Memory B cell (primary cell): ENCODE measurements around the gene KIAA1958.

Source experiments
- ATAC-seq: fragments of 150-1000 bp; cut with Tn5 transposase; 2 replicates; pipeline ENCODE4 v1.10.0; 2021; ENCODE audit warnings: low read depth, mild to moderate bottlenecking, moderate library complexity
- DNase-seq, 2 donors: peaks; one replicate each; pipeline ENCODE4 v3.0.0; 2022; ENCODE audit warnings: low spot score in 2 of 2
- H3K27ac Mint-ChIP-seq: one replicate; pipeline ENCODE4 v1.8.0; 2022; ENCODE audit warnings: mild to moderate bottlenecking, moderate library complexity, mixed read lengths
- H3K27me3 Mint-ChIP-seq: one replicate; pipeline ENCODE4 v1.8.0; 2022; ENCODE audit warnings: mixed read lengths
- H3K36me3 Mint-ChIP-seq: one replicate; pipeline ENCODE4 v1.8.0; 2022; ENCODE audit warnings: mild to moderate bottlenecking, mixed read lengths
- H3K4me1 Mint-ChIP-seq: one replicate; pipeline ENCODE4 v1.8.0; 2022; ENCODE audit warnings: mixed read lengths
- H3K4me3 Mint-ChIP-seq: one replicate; pipeline ENCODE4 v1.8.0; 2022; ENCODE audit warnings: mild to moderate bottlenecking, moderate library complexity, mixed read lengths
- H3K9me3 Mint-ChIP-seq: one replicate; pipeline ENCODE4 v1.8.0; 2022; ENCODE audit warnings: mixed read lengths

The KIAA1958 gene

DNA sequence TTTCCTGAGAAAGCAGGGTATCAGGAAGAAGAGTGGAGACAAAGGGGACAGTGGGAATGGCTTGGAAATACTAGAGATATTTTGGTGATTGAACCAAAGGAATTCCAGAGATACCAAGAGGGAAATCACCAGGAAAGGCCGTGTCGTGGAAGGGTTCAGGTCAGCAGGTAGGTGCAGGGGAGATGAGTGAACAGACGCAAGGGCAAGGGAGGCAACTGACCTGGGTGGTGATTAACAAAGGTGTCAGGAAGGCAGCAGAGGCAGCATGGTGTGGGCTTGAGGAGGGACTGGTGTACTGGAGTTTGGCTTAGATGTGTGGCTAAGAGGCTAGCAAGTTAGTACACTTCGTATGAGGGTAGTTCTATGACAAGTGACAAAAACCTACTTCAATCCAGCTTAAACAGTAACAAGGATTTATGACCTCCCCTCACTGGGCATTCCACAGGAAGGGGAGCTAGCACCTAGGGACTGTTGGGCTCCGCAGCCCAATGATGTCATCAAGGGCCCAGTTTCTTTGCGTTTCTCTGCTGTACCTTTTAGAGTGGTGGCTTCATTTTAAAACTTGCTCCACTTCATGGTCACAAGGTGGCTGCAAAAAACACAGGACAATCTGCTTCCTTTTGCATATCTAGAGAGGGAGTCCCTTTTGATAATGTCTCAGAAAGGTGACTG lies 194.2 kb downstream of the KIAA1958 start:
- peaks cover 11% of the 10 kb centered on the region for H3K9me3 Mint-ChIP-seq

DNA sequence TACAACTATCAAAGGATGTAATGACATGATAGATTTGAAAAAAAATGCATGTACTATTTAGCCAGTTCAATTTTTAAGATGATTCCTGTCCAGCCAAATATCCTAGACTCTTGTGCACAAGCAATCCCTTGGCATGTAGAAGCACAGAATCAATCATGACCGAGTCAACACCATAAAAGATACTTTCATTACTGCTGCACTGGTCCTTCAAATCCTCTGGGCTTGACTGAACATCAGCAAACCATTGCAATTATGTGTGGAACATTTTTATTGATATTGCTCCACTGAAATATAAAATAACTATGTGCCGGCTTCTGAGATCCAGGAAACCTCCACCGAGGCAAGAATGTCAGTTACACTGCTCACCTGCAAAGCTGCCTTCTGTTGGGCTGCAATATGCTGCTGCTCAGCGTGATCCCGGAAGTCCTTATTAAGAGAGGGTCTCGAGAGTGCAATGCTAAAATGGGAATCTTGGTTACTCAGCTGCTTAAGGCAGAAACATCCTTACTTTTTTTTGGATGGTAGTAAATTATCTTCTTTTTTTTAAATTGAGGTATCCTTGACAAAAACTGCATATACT lies 202.6 kb downstream of the KIAA1958 start:
- H3K4me3 Mint-ChIP-seq = no peak overlapping the region
- no peaks in the 10 kb centered on the region for H3K9me3 Mint-ChIP-seq
- DNase-seq (no peak), ATAC-seq (no peak)
- H3K27ac Mint-ChIP-seq = no peak overlapping the region
- peaks cover 49% of the 10 kb centered on the region for H3K36me3 Mint-ChIP-seq
- H3K4me1 Mint-ChIP-seq = peaks cover 3% of the 10 kb centered on the region
- no peaks in the 10 kb centered on the region for H3K27me3 Mint-ChIP-seq

More for the DNA sequence above, 194.2 kb downstream of the KIAA1958 start:
- ATAC-seq (no peak), DNase-seq (no peak)
- Mint-ChIP-seq H3K27me3 (peaks cover 6% of the 10 kb centered on the region), H3K4me1 (peaks cover 8% of the 10 kb centered on the region), H3K27ac (no peak overlapping the region), H3K36me3 (peaks cover 11% of the 10 kb centered on the region), H3K4me3 (no peak overlapping the region)

DNA sequence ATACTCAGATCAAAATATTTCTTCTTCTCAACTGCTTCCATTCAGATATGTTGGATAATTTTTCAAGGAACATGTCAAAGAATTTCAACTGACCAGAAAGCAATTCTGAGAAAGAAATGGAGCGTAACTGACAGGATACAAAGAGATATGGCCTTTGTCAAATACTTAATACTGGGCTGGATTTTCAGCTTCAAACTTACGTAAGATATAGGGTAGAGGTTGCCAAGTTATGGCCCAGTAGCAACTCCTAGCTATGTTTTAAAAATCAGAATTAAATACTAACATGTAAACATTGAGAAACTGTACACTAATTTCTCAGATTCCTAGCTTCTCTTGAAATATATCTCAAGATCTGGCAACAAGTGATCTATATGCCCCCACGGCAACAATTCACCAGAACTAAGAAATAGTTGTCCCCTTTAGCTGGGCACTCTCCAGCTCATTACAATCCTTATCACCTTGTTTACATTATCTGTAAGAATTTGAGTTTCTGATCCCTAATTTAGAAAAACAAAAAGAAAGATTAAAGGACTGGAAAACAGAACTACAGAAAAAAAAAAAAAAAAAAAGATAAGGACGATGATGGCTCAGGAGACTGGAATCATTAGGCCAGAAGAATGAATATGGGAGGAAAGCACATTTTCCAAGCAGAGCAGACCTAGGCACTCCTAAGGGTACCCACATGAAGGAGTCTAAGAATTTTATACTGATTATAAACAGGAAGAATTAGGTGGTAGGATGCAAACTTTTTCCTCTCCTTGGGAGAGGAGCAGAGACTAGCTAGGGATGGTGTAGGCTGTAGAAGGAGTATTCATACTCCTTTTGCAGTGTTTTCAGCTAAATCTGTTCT lies 208.3 kb downstream of the KIAA1958 start:
- Mint-ChIP-seq H3K4me3 (no peak overlapping the region), H3K27ac (no peak overlapping the region), H3K27me3 (no peaks in the 10 kb centered on the region), H3K4me1 (peaks cover 5% of the 10 kb centered on the region), H3K9me3 (no peaks in the 10 kb centered on the region), H3K36me3 (peaks cover 39% of the 10 kb centered on the region)
- no peak for DNase-seq
- no peak for ATAC-seq

DNA sequence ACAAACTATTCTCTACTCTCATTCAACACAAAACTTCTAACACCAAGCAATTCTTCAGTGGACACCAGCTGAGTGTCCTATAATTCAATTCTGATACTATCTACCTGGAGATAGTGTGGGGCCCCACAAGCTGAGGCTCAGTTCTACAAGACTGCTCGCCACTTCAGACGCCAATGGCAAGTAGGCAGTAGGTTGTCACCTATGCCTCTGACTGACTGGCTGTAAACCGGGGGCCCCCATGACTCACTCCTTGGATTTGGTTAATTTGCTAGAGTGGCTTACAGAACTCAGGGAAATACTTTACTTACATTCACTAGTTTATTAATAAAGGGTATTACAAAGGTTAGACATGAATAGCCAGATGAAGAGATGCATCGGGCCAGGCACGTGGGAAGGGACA lies 209.8 kb downstream of the KIAA1958 start:
- no peaks in the 10 kb centered on the region for H3K27me3 Mint-ChIP-seq
- H3K9me3 Mint-ChIP-seq = no peaks in the 10 kb centered on the region
- DNase-seq (no peak), ATAC-seq (no peak)
- H3K4me3 Mint-ChIP-seq = no peak overlapping the region
- H3K4me1 Mint-ChIP-seq = peaks cover 5% of the 10 kb centered on the region
- no peak overlapping the region for H3K27ac Mint-ChIP-seq
- peaks cover 28% of the 10 kb centered on the region for H3K36me3 Mint-ChIP-seq

DNA sequence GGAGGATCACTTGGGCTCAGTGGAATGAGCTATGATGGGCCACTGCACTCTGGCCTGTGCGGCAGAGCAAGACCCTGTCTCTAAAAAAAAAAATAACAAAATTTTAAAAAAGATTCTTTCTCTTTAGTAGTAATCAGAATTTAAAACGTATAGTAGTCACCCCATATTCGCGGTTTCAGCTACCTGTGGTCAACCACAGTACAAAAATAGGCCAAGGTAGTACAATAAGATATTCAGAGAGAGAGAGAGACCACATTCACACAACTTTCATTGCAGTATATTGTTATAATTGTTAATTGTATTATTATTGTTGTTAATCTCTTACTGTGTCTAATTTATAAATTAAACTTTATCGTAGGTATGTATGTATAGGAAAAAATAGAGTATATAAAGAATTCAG lies 212.6 kb downstream of the KIAA1958 start:
- Mint-ChIP-seq H3K36me3 (peaks cover 14% of the 10 kb centered on the region), H3K27me3 (no peaks in the 10 kb centered on the region)
- ATAC-seq = no peak

DNA sequence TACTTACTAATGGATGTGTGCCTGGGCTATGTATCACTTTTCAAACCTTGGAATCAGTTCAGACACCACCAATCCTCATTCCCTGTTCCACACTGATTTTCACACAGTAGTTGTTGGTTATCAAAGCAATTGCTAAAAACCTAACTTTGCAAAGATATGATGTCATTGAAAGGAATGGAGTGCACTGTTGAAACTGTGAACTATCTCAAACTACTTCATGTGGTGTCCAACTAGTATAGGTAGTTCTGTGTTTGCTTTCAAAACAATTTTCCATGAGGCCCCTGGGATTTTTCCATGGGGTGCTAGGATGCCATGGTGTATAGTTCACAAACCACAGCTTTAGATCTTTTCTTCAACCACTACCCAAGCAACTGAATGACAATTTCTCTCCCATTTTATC lies 213.5 kb downstream of the KIAA1958 start:
- Mint-ChIP-seq H3K4me3 (no peak overlapping the region), H3K4me1 (peaks cover 5% of the 10 kb centered on the region), H3K9me3 (no peaks in the 10 kb centered on the region), H3K36me3 (peaks cover 11% of the 10 kb centered on the region), H3K27me3 (no peaks in the 10 kb centered on the region), H3K27ac (no peak overlapping the region)
- ATAC-seq = no peak
- DNase-seq = no peak

More for the DNA sequence above, 212.6 kb downstream of the KIAA1958 start:
- H3K4me3 Mint-ChIP-seq = no peak overlapping the region
- DNase-seq = no peak
- no peak overlapping the region for H3K27ac Mint-ChIP-seq
- no peaks in the 10 kb centered on the region for H3K9me3 Mint-ChIP-seq
- peaks cover 5% of the 10 kb centered on the region for H3K4me1 Mint-ChIP-seq

DNA sequence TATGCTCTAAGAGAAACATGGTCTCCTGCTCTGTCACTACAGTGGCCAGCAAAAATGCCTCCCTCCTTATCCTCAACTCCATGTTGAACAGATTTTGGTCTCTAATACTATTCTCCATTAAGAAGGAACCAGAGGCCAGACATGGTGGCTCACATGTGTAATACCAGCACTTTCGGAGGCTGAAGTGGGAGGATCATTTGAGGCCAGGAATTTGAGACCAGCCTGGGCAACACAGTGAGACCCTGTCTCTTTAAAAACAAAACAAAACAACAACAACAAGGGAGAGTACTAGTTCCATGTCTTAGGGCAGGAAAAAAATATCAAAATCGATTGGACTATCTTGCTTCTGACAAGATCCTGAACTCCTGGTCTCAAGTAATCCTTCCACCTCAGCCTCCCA lies 216.7 kb downstream of the KIAA1958 start:
- peaks cover 5% of the 10 kb centered on the region for H3K4me1 Mint-ChIP-seq
- ATAC-seq = no peak
- H3K36me3 Mint-ChIP-seq = peaks cover 18% of the 10 kb centered on the region
- H3K27me3 Mint-ChIP-seq = no peaks in the 10 kb centered on the region
- H3K9me3 Mint-ChIP-seq = no peaks in the 10 kb centered on the region
- H3K27ac Mint-ChIP-seq = no peak overlapping the region
- DNase-seq = no peak
- H3K4me3 Mint-ChIP-seq = no peak overlapping the region

DNA sequence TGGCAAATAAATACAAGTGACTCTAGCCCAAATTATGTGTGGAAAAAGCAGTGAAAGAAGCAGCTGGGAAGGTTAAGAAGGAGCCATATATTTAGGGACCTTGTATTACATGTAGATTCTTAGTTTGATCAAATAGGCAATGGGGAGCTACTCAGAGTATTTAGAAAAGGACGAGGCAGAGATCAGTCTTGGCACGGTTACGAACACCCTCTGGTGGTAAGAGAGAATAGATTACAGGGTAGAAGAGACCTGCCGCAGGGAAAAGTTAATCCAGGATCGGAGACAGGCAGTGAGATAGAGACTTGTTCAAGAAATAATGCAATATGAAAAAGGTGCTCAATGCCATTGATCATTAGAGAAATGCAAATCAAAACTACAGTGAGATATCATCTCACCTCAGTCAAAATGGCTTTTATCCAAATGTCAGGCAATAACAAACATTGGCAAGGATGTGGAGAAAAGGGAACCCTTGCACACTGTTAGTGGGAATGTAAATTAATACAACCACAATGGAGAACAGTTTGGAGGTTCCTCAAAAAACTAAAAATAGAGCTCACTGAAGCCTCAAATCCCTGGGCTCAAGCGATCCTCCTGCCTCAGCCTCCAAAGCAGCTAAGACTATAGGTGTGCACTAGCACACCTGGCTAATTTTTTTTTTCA lies 219.3 kb downstream of the KIAA1958 start:
- no peak overlapping the region for H3K4me3 Mint-ChIP-seq
- no peaks in the 10 kb centered on the region for H3K27me3 Mint-ChIP-seq
- H3K36me3 Mint-ChIP-seq = peaks cover 18% of the 10 kb centered on the region
- ATAC-seq (no peak), DNase-seq (no peak)
- peaks cover 10% of the 10 kb centered on the region for H3K4me1 Mint-ChIP-seq
- no peaks in the 10 kb centered on the region for H3K9me3 Mint-ChIP-seq
- no peak overlapping the region for H3K27ac Mint-ChIP-seq

DNA sequence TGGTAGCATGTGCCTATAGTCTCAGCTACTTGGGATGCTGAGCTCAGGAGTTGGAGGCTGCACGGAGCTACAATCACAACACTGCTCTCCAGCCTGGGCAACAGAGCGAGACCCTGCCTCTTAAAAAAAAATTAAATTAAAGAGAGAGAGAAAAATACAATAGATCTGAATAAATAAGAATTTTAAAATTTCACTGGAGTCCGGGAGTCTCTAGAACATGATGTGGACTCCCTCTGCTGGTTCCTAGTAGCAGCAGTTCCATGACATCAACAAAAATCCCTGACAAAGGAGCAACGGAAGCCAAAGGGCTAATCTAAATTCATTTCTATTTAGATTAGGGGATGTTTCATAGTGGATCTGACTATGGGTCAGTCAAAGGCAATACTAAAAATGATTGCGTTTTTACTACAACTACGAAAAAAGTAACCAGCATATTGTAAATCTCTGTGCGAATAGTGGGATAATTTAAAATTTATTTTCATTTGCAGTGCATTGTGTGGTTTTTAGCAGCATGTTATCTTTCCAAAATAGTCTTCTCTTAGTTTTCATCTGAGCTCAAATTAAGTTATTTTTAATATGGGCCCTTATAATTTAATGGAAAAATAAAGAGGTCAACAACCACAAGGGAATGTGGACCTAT lies 224.5 kb downstream of the KIAA1958 start:
- no peaks in the 10 kb centered on the region for H3K9me3 Mint-ChIP-seq
- no peak overlapping the region for H3K4me3 Mint-ChIP-seq
- peaks cover 27% of the 10 kb centered on the region for H3K36me3 Mint-ChIP-seq
- ATAC-seq (no peak), DNase-seq (no peak)
- no peak overlapping the region for H3K27ac Mint-ChIP-seq
- H3K27me3 Mint-ChIP-seq = no peaks in the 10 kb centered on the region
- H3K4me1 Mint-ChIP-seq = peaks cover 17% of the 10 kb centered on the region

DNA sequence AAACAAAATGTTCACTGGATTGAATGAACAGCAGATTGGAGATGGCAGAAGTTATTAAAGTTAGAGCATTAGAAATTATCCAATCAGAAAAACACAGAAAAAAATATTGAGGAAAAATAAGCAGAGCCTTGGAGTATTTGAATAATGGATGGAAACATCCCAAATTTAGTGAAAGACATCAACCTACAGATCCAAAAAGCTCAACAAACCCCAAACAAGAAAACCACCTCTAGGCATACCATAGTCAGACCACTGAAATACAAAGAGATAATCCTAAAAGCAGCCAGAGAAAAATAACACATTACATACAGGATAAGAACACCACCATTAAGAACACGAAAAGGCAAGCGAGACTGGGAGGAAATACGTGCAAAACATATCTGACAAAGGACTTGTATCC lies 226.1 kb downstream of the KIAA1958 start:
- Mint-ChIP-seq H3K4me1 (peaks cover 20% of the 10 kb centered on the region), H3K27me3 (no peaks in the 10 kb centered on the region), H3K4me3 (no peak overlapping the region), H3K9me3 (no peaks in the 10 kb centered on the region), H3K36me3 (peaks cover 24% of the 10 kb centered on the region), H3K27ac (no peak overlapping the region)
- no peak for ATAC-seq
- DNase-seq = no peak

DNA sequence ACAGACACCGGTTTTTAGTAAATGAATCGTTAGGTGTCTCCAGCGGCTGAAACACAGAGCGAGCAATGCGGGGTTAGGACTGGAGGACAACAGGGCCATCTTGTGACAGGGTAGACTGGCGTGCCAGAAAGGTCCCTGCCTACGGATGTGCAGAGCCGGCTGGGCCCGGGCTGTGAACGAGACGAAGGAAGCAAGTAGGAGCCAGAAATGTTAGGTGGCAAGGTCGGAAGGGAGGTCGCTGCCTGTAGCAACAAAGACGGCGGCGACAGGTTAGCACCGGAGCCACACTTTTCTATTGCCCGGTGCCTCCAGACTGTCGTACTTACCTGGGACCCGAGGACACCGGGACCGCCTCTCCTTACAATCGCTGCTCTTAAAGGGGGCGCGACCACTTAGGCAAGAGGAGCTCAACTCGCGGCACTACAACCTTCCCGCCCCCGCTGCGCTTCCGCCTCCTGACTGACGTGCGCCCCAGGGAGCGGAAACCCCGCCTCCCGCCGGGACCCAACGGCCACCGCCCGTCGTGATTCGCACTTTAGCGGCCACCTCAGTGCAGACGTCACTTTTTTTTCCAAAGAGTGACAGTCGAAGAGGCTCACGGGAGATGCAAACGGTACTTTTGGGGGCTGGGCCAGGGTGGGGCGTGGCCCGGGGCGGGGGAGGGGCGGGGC lies 231.2 kb downstream of the KIAA1958 start, which contains the start of gene INIP:
Gene INIP (minus strand): TSS at position 457 of the 671 bp plus-strand sequence. CDS start 1,632 bp downstream, outside the sequence.
- Mint-ChIP-seq H3K4me1 (peaks cover 13% of the 10 kb centered on the region), H3K4me3 (peak within 1 kb of the TSS; percentile 99), H3K27ac (peak within 1 kb of the TSS; percentile 98), H3K36me3 (peaks cover 7% of the 10 kb centered on the region), H3K9me3 (no peaks in the 10 kb centered on the region), H3K27me3 (no peaks in the 10 kb centered on the region)
- peak; percentile 89 for ATAC-seq
- DNase-seq = peak; percentile 90 to 95
